DND-41 (cell line): ENCODE data around the gene RRM1.

Source experiments
- ATAC-seq: fragments of 200-7000 bp; cut with Tn5 transposase; 3 replicates; pipeline ENCODE4 v1.9.1; 2021; ENCODE audit warnings: low read depth; ENCODE audit not compliant: insufficient read depth
- DNase-seq: peaks from one replicate; pipeline ENCODE4 v3.0.0-alpha.2; 2020
- H2AFZ ChIP-seq: 2 replicates; pipeline ENCODE4 v1.6.0; 2012; ENCODE audit warnings: low read depth, low read length
- H3K27ac ChIP-seq: 2 replicates; pipeline ENCODE4 v1.5.1; 2012; ENCODE audit warnings: low read length, inconsistent platforms
- H3K27me3 ChIP-seq: fragments of 200-600 bp; sonication (generic); 2 replicates; pipeline ENCODE4 v1.6.0; 2012; ENCODE audit warnings: low read length, mild to moderate bottlenecking, inconsistent platforms; ENCODE audit not compliant: insufficient read depth, poor library complexity
- H3K36me3 ChIP-seq: 2 replicates; pipeline ENCODE4 v1.5.1; 2012; ENCODE audit warnings: low read length, inconsistent platforms; ENCODE audit not compliant: insufficient read depth
- H3K4me1 ChIP-seq: 2 replicates; pipeline ENCODE4 v1.5.1; 2012; ENCODE audit warnings: mild to moderate bottlenecking, low read length; ENCODE audit not compliant: insufficient read depth
- H3K4me2 ChIP-seq: 2 replicates; pipeline ENCODE4 v1.6.0; 2012; ENCODE audit warnings: mild to moderate bottlenecking, moderate library complexity, low read length, inconsistent platforms; ENCODE audit not compliant: insufficient read depth
- H3K4me3 ChIP-seq, 2 experiments: fragments of 200-600 bp in 1 of 2; shearing (Covaris generic) in 1 of 2; 2 replicates each; pipeline ENCODE4 v1.5.1; 2012 to 2016; ENCODE audit warnings: inconsistent platforms in 2 of 2, low read length in 2 of 2, mild to moderate bottlenecking in 2 of 2, low read depth in 1 of 2, moderate library complexity in 1 of 2
- H3K79me2 ChIP-seq: 2 replicates; pipeline ENCODE4 v1.6.0; 2012; ENCODE audit warnings: low read length, inconsistent platforms; ENCODE audit not compliant: insufficient read depth
- H3K9ac ChIP-seq: 2 replicates; pipeline ENCODE4 v1.6.0; 2012; ENCODE audit warnings: low read depth, mild to moderate bottlenecking, inconsistent platforms, low read length, moderate library complexity
- H3K9me3 ChIP-seq: 2 replicates; pipeline ENCODE4 v1.5.1; 2012; ENCODE audit warnings: low read length, moderate library complexity, mild to moderate bottlenecking, inconsistent platforms; ENCODE audit not compliant: insufficient read depth, severe bottlenecking
- H4K20me1 ChIP-seq: 2 replicates; pipeline ENCODE4 v1.6.0; 2012; ENCODE audit warnings: low read length; ENCODE audit not compliant: insufficient read depth
- CTCF ChIP-seq: IDR thresholded peaks from 2 replicates; pipeline ENCODE4 v1.5.1; 2012; ENCODE audit warnings: borderline replicate concordance, low read length, moderate library complexity, mild to moderate bottlenecking; ENCODE audit not compliant: poor library complexity, severe bottlenecking; ENCODE audit errors: extremely low read depth
- EZH2 ChIP-seq: IDR thresholded peaks from 3 replicates; pipeline ENCODE4 v1.6.1; 2012; ENCODE audit warnings: borderline replicate concordance, low read depth, mild to moderate bottlenecking, moderate library complexity, low read length, inconsistent platforms; ENCODE audit not compliant: severe bottlenecking

The RRM1 gene

DNA sequence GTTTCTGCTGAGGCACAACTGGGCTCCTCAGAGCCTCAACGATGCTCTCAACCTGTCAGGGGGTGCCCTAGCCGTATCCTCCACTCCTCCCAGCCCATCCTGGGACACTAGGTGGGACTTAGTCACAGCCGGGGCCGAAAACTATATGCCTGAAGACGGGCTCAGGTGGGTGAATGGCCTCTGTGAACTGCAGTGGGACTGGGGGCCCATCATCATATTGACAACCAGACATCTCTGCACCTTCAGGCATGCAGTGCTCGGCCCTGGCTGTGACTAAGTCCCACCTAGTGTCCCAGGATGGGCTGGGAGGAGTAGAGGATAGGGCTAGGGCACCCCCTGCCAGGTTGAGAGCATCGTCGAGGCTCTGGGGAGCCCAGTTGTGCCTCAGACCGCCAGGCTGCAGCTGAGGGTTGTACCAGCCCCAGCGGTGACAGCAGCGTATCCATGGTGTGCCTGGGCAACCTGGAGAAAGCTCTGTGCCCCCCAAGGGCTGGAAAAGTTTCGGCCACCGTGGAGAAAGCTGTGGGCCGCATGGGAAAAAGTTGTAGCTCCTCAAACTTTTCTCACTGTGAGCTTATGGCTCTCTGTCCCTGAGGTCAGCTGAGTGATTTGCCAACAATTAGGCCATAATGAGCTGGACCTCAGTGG lies 88.9 kb downstream of the RRM1 start:
- peaks cover 7% of the 10 kb centered on the region for H3K4me1 ChIP-seq
- TF ChIP-seq EZH2 (no peak), CTCF (no peak)
- H3K4me2 ChIP-seq: no peak overlapping the region
- H3K27me3 ChIP-seq: peaks cover 19% of the 10 kb centered on the region
- H3K36me3 ChIP-seq: no peaks in the 10 kb centered on the region
- no peak overlapping the region for H3K27ac ChIP-seq
- H3K9me3 ChIP-seq: no peaks in the 10 kb centered on the region
- H3K79me2 ChIP-seq: no peaks in the 10 kb centered on the region
- H4K20me1 ChIP-seq: no peaks in the 10 kb centered on the region
- no peak overlapping the region for H3K4me3 ChIP-seq
- no peak for DNase-seq
- no peak overlapping the region; the same call in 1 of the 2 replicates for H2AFZ ChIP-seq
- no peak overlapping the region for H3K9ac ChIP-seq
- ATAC-seq: no peak

DNA sequence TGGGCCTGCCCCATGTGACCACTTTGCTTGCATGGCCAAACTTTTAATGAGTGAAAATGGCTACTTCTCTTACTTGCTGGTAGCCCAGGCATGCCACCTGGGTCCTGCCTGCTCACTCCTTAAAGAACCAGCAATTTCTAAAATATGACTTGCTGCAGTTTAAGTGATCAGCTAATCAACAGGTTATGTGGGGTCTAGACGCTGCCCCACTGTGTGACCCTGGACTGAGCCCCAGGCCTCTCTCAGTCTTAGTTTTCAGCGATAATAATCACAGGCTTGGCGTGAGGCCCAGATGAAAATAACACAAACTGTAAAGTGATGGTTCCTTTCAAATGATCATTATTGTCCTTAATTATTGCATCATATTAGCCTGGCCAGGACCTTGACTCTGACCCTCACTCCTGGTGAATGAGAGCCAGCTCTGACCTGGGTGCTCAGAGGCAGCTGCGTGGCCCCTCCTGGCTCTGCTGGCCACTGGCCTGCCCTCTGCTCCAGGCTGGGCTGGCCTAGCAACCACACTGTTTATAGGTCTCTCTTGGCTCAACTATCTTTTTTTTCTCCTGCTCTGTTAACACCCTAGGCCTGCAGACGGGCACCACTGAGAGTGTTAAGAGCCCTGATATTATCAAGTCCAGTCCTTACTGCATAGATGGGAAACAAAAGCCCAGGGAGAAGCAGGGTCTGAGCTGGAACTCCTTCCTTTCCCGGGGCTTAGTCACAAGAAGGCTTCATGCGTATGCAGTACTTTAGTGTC lies 89.7 kb downstream of the RRM1 start:
- H3K27me3 ChIP-seq: peaks cover 20% of the 10 kb centered on the region
- peaks cover 7% of the 10 kb centered on the region for H3K4me1 ChIP-seq
- no peaks in the 10 kb centered on the region for H3K36me3 ChIP-seq
- H3K9me3 ChIP-seq: no peaks in the 10 kb centered on the region
- no peak overlapping the region for H3K9ac ChIP-seq
- no peak overlapping the region for H3K4me2 ChIP-seq
- DNase-seq (no peak), ATAC-seq (no peak)
- H3K79me2 ChIP-seq: no peaks in the 10 kb centered on the region
- TF ChIP-seq CTCF: no peak
- no peak for TF ChIP-seq EZH2
- H2AFZ ChIP-seq: no peak overlapping the region
- no peaks in the 10 kb centered on the region for H4K20me1 ChIP-seq
- H3K27ac ChIP-seq: no peak overlapping the region
- H3K4me3 ChIP-seq: no peak overlapping the region

- Histone ChIP-seq H4K20me1 (no peaks in the 10 kb centered on the region), H3K4me3 (no peak overlapping the region), H3K27me3 (peaks cover 22% of the 10 kb centered on the region), H3K36me3 (no peaks in the 10 kb centered on the region), H3K4me1 (peaks cover 7% of the 10 kb centered on the region), H3K79me2 (no peaks in the 10 kb centered on the region), H3K9ac (no peak overlapping the region), H3K27ac (no peak overlapping the region), H3K4me2 (no peak overlapping the region), H2AFZ (no peak overlapping the region), H3K9me3 (no peaks in the 10 kb centered on the region)
- no peak for DNase-seq
- TF ChIP-seq CTCF: no peak
- TF ChIP-seq EZH2: no peak
- ATAC-seq: no peak
Measured at GRCh38 chr11:4185561-4185960, 91.0 kb downstream of the RRM1 start.
